ENCODE results near the gene ITPR3. TPM values are rescaled to one million over a fixed set of nuclear protein-coding genes. Genes with fewer than 3 reads are reported as not detected.
"Not testable (repeated sequence)": the region's sequence is repeated elsewhere in the genome, so short reads cannot be mapped to it uniquely, and the experiment has no call there.

The ITPR3 gene
- total and polyA plus RNA-seq, 2 donors from 2014 or later: 4.2 to 86.3 TPM

- Histone ChIP-seq H3K27ac (ENCODE audit: low read depth in 2 of 2, low read length in 2 of 2) (no peak overlapping the region), H3K4me3 (ENCODE audit: low read length in 3 of 3) (no peak overlapping the region), H3K9ac (ENCODE audit: low read length in 3 of 3) (no peak overlapping the region), H3K9me3 (ENCODE audit: control insufficient read depth in 2 of 3, insufficient read depth in 1 of 3, low read length in 3 of 3) (no peaks in the 10 kb centered on the region), H3K4me1 (ENCODE audit: control insufficient read depth in 2 of 3, insufficient read depth in 2 of 3, low read depth in 1 of 3, low read length in 3 of 3) (peaks cover 0 to 7% (median 2%) of the 10 kb centered on the region in 3 donors), H3K27me3 (ENCODE audit: control insufficient read depth, insufficient read depth, low read length) (no peaks in the 10 kb centered on the region), H3K36me3 (ENCODE audit: control insufficient read depth in 2 of 3, insufficient read depth in 3 of 3, low read length in 3 of 3) (no peaks in the 10 kb centered on the region)
- TF ChIP-seq CTCF (IDR thresholded peaks at IDR 0.05; ENCODE audit: borderline replicate concordance, extremely low read depth, insufficient read depth): no peak
- intact Hi-C loops (cut with DNase I): no loop called here
- FAIRE-seq (no peak), DNase-seq (peak in 1 of 5 donors; percentile 50)
Measured at GRCh38 chr6:33628401-33628964, 7.4 kb downstream of the ITPR3 start.

- intact Hi-C loops (cut with DNase I): no loop called here
- no peak overlapping the region for H3K4me3 ChIP-seq (ENCODE audit: low read length in 3 of 3)
- peak in 1 of 5 donors; percentile 21 for DNase-seq
- no peaks in the 10 kb centered on the region for H3K27me3 ChIP-seq (ENCODE audit: control insufficient read depth, insufficient read depth, low read length)
- H3K36me3 ChIP-seq (ENCODE audit: control insufficient read depth in 2 of 3, insufficient read depth in 3 of 3, low read length in 3 of 3): no peaks in the 10 kb centered on the region
- TF ChIP-seq CTCF (IDR thresholded peaks at IDR 0.05; ENCODE audit: borderline replicate concordance, extremely low read depth, insufficient read depth): no peak
- H3K9me3 ChIP-seq (ENCODE audit: control insufficient read depth in 2 of 3, insufficient read depth in 1 of 3, low read length in 3 of 3): no peaks in the 10 kb centered on the region
- H3K27ac ChIP-seq (ENCODE audit: low read depth in 2 of 2, low read length in 2 of 2): no peak overlapping the region
- FAIRE-seq: no peak
- peaks cover 0 to 16% (median 5%) of the 10 kb centered on the region in 3 donors for H3K4me1 ChIP-seq (ENCODE audit: control insufficient read depth in 2 of 3, insufficient read depth in 2 of 3, low read depth in 1 of 3, low read length in 3 of 3)
- H3K9ac ChIP-seq (ENCODE audit: low read length in 3 of 3): no peak overlapping the region
Measured at GRCh38 chr6:33630014-33630413, 8.9 kb downstream of the ITPR3 start.

DNA sequence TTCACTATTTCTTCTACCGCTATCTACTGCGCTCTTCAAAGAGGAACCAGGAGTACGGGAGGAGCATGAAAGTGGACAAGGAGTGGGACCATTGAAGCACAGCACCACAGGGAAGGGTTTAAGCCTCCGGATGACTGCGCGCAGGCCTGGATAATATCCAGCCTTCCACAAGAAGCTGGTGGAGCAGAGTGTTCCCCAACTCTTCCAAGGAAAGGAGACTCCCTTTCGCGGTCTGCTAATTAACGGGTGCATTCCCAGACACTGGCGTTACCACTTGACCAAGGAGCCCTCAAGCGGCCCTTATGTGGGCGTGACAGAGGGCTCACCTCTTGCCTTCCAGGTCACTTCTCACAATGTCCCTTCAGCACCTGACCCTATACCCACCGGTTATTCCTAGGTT lies 10.4 kb downstream of the ITPR3 start:
- H3K36me3 ChIP-seq (ENCODE audit: control insufficient read depth in 2 of 3, insufficient read depth in 3 of 3, low read length in 3 of 3); H3K27ac ChIP-seq (ENCODE audit: low read depth in 2 of 2, low read length in 2 of 2); H3K9me3 ChIP-seq (ENCODE audit: control insufficient read depth in 2 of 3, insufficient read depth in 1 of 3, low read length in 3 of 3); intact Hi-C loops (cut with DNase I); FAIRE-seq; DNase-seq; H3K27me3 ChIP-seq (ENCODE audit: control insufficient read depth, insufficient read depth, low read length); H3K9ac ChIP-seq (ENCODE audit: low read length in 3 of 3); H3K4me3 ChIP-seq (ENCODE audit: low read length in 3 of 3): not testable (repeated sequence)
- H3K4me1 ChIP-seq (ENCODE audit: control insufficient read depth in 2 of 3, insufficient read depth in 2 of 3, low read depth in 1 of 3, low read length in 3 of 3): peaks cover 0 to 16% (median 5%) of the 10 kb centered on the region in 3 donors

- H3K27me3 ChIP-seq (ENCODE audit: control insufficient read depth, insufficient read depth, low read length): no peaks in the 10 kb centered on the region
- TF ChIP-seq CTCF (IDR thresholded peaks at IDR 0.05; ENCODE audit: borderline replicate concordance, extremely low read depth, insufficient read depth): no peak
- H3K4me3 ChIP-seq (ENCODE audit: low read length in 3 of 3): no peak overlapping the region
- H3K36me3 ChIP-seq (ENCODE audit: control insufficient read depth in 2 of 3, insufficient read depth in 3 of 3, low read length in 3 of 3): no peaks in the 10 kb centered on the region
- intact Hi-C loops (cut with DNase I): no loop called here
- peaks cover 0 to 16% (median 5%) of the 10 kb centered on the region in 3 donors for H3K4me1 ChIP-seq (ENCODE audit: control insufficient read depth in 2 of 3, insufficient read depth in 2 of 3, low read depth in 1 of 3, low read length in 3 of 3)
- no peak for FAIRE-seq
- H3K9me3 ChIP-seq (ENCODE audit: control insufficient read depth in 2 of 3, insufficient read depth in 1 of 3, low read length in 3 of 3): no peaks in the 10 kb centered on the region
- no peak overlapping the region for H3K9ac ChIP-seq (ENCODE audit: low read length in 3 of 3)
- no peak for DNase-seq
- no peak overlapping the region for H3K27ac ChIP-seq (ENCODE audit: low read depth in 2 of 2, low read length in 2 of 2)
Measured at GRCh38 chr6:33631971-33632557, 10.9 kb downstream of the ITPR3 start.

All from kidney (tissue), 14 donors.